Medulla oblongata (tissue), 1 donor: ENCODE measurements around the gene ITPA.
"Not testable (repeated sequence)": the region's sequence is repeated elsewhere in the genome, so short reads cannot be mapped to it uniquely, and the experiment has no call there.

Source experiments
- DNase-seq: peaks from one replicate; pipeline ENCODE4 v3.0.0-alpha.2; 2015; ENCODE audit errors: extremely low spot score

Gene ITPA

GRCh38 chr20:3173610-3174441 is 35.5 kb upstream of the ITPA start:
- peak; percentile 90 for DNase-seq

- DNase-seq = no peak
These were observed 34.6 kb upstream of the ITPA start for GRCh38 chr20:3174442-3175261.

- DNase-seq = no peak
These were observed 34.0 kb upstream of the ITPA start for GRCh38 chr20:3175270-3175669.

- DNase-seq = no peak
These were observed 31.4 kb upstream of the ITPA start for GRCh38 chr20:3177746-3178485.

- DNase-seq = no peak
These were observed 29.0 kb upstream of the ITPA start for GRCh38 chr20:3180319-3180718.

- DNase-seq = no peak
These were observed 28.0 kb upstream of the ITPA start for GRCh38 chr20:3181270-3181669.

- not testable (repeated sequence) for DNase-seq
These were observed 26.9 kb upstream of the ITPA start for GRCh38 chr20:3182429-3182828.

DNA sequence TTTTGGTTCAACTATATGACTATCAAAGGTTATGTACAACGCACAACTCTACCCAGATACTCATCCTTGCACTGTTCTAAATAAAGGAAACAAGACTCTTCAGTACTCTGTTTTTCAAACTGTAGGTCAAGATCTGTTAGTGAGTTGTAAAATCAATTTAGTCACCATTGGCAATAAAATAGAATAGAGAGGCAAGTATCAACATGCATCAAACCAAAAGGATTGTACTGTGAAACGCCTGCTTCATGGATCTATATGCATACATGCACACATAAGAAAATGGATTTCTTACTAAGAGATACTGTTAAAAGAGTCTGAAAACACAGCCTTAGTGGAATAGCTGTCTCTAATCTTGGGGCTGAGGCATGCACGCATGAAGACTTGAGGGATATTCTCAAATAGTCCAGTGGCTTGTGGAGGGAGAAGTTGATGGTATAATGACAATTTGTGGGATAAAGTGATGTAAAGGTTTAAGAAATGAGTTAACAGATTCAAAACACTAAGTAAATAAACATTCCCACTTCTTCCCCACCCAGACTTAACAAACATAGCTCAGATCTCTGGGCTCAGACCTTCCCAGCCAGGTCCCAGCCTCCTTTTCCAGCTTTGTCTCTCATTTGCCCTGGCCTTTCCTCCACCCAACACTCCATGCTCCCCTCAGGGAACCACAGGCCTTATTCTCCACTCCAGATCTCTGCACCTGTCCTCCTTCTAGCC is 25.2 kb upstream of the ITPA start:
- DNase-seq = no peak

- DNase-seq = not testable (repeated sequence)
These were observed 21.4 kb upstream of the ITPA start for GRCh38 chr20:3187861-3188260.

DNA sequence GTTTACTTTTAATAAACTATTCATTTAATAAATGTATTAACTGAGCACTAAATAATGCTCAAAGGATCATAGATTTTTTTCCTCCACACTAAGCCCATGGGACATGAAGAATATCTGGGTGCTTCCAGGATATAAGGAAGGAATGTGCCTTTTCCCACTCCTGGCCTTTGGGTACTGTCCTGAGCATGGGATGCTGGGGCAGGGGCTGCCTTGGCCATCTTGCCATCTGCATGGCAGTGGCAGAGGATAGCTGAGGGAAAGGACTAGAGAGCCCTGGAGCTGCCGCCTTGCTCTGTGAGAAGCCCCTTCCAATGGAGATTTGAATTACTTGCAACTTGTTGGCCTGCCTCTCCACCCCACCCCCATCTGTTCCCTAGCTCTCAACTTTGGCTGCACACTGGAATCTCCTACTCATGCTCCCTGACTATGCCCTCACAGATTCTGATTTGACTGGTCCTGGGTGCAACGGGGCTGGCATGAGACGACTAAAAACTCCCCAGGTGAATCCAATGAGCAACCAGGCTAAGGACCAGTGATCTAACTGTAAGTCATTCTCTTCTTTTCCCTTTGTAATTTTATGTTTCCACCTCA is 20.4 kb upstream of the ITPA start:
- DNase-seq = no peak

- DNase-seq = no peak
These were observed 19.7 kb upstream of the ITPA start for GRCh38 chr20:3189561-3190131.

- DNase-seq = no peak
These were observed 18.6 kb upstream of the ITPA start for GRCh38 chr20:3190681-3191111.

DNA sequence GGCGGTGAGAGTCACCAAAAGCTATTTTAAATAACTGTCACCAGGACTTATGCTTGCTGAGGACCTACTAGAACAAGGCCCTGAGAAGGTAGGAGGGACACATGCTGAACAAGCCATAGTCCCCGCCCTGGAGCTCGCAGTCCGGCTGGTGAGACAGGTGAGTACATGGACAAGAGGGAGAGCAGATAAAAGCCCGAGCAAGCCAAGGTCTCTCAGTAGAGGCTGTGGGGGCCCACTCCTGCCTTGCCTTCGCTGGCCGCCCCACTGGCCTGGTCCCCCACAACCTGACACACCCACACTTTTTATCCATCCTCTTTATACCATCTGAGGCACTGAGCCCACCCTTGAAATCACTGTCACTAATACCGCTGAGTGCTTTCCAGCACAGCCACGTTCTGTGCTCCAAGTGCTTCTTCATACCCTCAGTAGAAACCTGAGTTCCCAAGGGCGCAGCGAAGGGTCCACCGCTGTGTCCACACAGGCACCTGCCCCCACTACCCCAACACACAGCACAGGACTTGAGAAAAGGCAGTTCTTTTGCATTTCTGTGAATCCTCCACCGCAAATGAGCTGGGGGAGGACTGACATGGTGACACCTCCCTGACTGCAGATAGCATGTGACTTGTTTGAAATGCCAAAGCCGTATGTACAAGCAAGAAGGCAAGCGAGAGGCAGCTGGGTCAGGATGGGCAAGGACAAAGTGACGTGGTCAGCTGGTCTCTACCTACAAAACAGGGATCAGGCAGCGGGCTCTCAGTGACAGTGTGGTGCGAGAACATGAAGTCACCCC is 16.9 kb upstream of the ITPA start:
- DNase-seq = no peak

- no peak for DNase-seq
These were observed 15.3 kb upstream of the ITPA start for GRCh38 chr20:3193806-3194616.

DNA sequence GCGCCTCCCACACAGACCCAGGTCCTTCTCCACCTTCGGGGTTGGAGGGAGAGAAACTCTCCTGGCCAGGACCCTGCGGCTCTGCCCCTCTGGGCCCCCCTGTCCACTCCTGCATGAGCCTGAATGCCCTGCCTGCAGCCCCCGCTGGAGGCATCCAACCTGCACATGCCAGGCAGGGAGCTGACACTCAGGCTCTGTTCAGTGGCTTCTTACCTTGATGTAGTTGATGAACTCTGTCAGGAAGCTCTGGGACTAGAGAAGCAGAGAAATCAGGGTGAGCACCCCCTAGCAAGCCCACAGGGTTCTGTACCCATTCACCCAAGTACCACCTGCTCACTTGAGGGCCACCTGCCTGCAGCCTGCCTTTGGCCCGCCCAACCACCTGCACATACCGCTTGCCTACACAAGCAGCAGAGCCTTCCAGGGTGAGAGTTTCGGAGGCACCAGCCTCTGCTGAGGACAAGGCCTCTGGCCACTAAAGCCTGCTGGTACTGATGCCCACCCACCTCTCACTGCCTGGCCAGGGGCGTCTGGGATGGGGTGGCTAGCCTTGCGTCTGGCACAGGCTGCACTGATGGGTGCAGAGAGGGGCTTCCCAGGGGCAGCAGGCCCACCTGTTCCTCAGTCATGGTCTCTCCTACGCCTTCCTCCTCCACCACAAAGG is 14.5 kb upstream of the ITPA start:
- no peak for DNase-seq

DNA sequence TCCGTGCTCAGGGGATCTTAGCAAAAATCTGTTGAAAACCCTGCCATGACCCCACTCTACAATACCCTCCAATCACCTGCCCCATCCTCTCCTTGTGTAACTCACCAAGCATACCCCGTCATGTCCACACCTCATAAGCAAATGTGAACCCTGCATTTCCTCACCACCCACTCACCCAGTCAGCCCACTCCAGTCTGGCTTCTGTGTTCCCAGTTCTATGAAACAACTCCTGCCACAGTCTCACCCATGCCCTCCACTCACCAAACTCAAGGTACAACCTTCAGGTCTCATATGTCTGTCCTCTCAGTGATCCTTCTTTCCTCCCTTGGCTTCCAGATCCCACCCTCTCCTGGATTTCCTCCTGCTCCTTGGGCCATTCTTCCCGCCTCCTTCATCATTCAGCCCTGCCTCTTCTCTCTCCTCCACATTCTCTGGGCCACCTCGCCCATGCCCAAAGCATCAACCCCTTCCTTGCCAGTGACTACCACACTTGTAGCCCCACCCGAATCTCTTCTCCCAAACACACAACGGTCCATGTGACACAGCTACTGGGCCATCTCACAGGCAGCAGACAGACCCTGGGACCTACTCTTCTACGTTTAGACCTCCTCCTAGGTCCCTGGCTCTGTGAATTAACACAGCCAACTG is 13.6 kb upstream of the ITPA start:
- no peak for DNase-seq

DNA sequence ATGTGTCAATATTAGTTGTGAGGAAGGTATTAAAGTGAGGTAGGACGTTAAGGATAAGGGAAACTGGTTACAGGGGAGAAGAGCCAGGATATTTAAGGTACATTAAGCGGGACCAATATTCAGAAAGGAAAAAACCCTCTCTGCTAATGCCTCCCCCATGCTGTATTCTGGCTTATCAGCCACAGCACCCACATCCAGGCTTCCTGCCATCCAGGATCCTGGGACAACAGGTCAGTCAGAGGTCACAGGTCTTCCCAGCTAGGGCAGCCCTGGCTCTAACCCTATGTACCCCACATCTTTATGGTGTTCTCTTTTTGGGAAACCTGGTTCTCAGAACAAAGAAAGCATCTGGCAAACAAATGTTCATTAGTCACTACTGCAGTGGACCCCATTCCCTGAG is 10.1 kb upstream of the ITPA start:
- no peak for DNase-seq
